Esophagus muscularis mucosa (tissue), 4 donors: ENCODE measurements around the gene S100A14. TPM values are rescaled to one million over a fixed set of nuclear protein-coding genes. Genes with fewer than 3 reads are reported as not detected.

Experiments
- DNase-seq: peaks from one replicate; pipeline ENCODE4 v3.0.0-alpha.2; 2017; ENCODE audit errors: extremely low spot score
- H3K27ac ChIP-seq, 4 donors: fragments of 200-600 bp; sonication (generic); replicated peaks in 1 of 4; 1 replicate in 3 of 4; 2 replicates in 1 of 4; pipeline ENCODE4 v1.5.1; 2016 to 2019; ENCODE audit warnings: mild to moderate bottlenecking in 1 of 4
- H3K27me3 ChIP-seq, 4 donors: fragments of 200-600 bp; sonication (generic); one replicate each; pipeline versions ENCODE4 v1.5.1 to v1.6.0; 2016 to 2019
- H3K36me3 ChIP-seq, 4 donors: fragments of 200-600 bp; sonication (generic); one replicate each; pipeline ENCODE4 v1.5.1; 2016 to 2019
- H3K4me1 ChIP-seq, 4 donors: fragments of 200-600 bp; sonication (generic); one replicate each; pipeline ENCODE4 v1.5.1; 2016 to 2019
- H3K4me3 ChIP-seq, 4 donors: fragments of 200-600 bp; sonication (generic); 1 replicate in 2 of 4; 2 replicates in 2 of 4; pipeline ENCODE4 v1.5.1; 2016 to 2019; ENCODE audit warnings: mild to moderate bottlenecking in 4 of 4, moderate library complexity in 1 of 4
- H3K9me3 ChIP-seq, 4 donors: fragments of 200-600 bp; sonication (generic); 1 replicate in 3 of 4; 2 replicates in 1 of 4; pipeline ENCODE4 v1.5.1; 2016 to 2019
- EP300 ChIP-seq: sonication (generic); formaldehyde crosslinking; IDR thresholded peaks from one replicate; pipeline ENCODE4 v1.6.1; 2017; ENCODE audit warnings: antibody characterized with exemption
- POLR2A ChIP-seq: fragments of 450-650 bp; IDR thresholded peaks from one replicate; pipeline ENCODE4 v1.6.1; 2017; ENCODE audit warnings: antibody characterized with exemption, moderate library complexity, mild to moderate bottlenecking, low read depth
- POLR2AphosphoS5 ChIP-seq, 2 donors: sonication (generic); formaldehyde crosslinking; IDR thresholded peaks; one replicate each; pipeline ENCODE4 v1.6.1; 2017; ENCODE audit warnings: antibody characterized with exemption in 2 of 2
- WGBS: methylation state at CpG from one replicate; pipeline ENCODE4 v1.1.5; 2018; 5-methylcytosine and 5-hydroxymethylcytosine counted together
- intact Hi-C: fragments of 100-400 bp; cut with DNase I; formaldehyde crosslinking; loops from one replicate; pipeline ENCODE4 v1.15.1; 2023
- total RNA-seq, 4 donors: library from RNA; depleted of rRNA; stranded (reverse); fragments of >200 nt; gene quantifications; one replicate each; pipeline versions ENCODE4 v1.1.0 to v1.2.1, GENCODE V29; 2016
- TF ChIP-seq, protein P1 (sequence below), 3 experiments: fragments of 200-600 bp in 2 of 3; fragments of 450-650 bp in 1 of 3; sonication (generic) in 2 of 3; IDR thresholded peaks; one replicate each; pipeline ENCODE4 v1.5.1; 2017 to 2019; ENCODE audit warnings: antibody characterized with exemption in 3 of 3, mild to moderate bottlenecking in 2 of 3, moderate library complexity in 1 of 3

S100A14 gene
- total RNA-seq, 4 donors from 2014 or later: 1.0 TPM; not detected in 3

DNA sequence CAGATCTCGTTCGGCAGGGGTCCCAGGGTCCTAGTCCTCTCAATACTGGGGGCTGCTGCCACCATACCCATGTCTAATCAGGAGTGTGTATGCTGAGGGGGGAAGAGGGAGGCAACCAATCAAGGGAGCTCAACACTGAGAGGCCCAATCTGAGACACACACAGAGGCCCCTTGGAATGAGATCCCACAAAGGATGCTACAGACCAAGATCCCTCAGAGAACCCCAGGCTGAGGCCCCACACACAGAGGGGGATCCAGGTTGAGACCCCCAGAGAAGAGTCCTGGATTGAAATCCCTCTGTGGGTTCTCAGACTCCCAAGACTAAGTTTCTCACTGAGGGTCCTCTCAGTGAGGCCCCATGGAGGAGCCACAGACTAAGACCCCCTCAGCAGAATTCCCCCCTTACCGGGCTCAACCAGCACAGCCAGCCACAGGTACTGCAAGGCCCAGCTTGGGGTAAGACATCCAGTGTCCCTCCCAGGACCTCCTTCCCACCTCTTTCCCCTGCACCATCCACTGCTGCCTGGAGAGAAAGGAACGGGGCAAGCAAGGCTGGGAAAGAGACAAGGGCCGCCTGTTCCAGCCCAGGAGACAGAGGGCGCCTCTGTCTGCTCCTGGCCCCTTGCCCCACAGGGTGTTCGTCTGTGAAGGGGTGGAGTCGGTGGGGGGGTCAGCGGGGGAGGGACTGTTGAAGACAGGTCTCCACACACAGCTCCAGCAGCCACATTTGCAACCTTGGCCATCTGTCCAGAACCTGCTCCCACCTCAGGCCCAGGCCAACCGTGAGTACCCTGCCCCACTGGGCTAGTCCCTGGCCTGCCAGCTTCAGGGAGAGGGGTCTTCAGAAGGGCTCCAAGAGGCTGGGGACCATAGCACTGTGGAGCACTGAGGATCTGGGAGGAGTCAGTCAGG, 11.8 kb upstream of the S100A14 start, which contains the start of gene S100A1:
TSS of gene S100A1 (plus strand) at position 720 of the 912 bp plus-strand sequence. CDS start 2,088 bp downstream, outside the sequence.
- intact Hi-C loops: no loop called here
- peaks cover 0 to 23% (median 8%) of the 10 kb centered on the region in 4 donors for H3K36me3 ChIP-seq
- H3K4me1 ChIP-seq: peaks cover 52 to 69% (median 64%) of the 10 kb centered on the region in 4 donors

GRCh38 chr1:153626904-153627714, 11.0 kb upstream of the S100A14 start, which contains the start of gene S100A13:
TSS of gene S100A13 (minus strand) at chr1:153627505. CDS start at chr1:153626472, 1,033 bp downstream.
- Histone ChIP-seq H3K27me3 (no peaks in the 10 kb centered on the region), H3K4me1 (peaks cover 52 to 65% (median 58%) of the 10 kb centered on the region in 4 donors), H3K27ac (peak within 1 kb of the TSS; percentile 83 to 91 (median 88)), H3K9me3 (no peaks in the 10 kb centered on the region), H3K36me3 (peaks cover 0 to 29% (median 12%) of the 10 kb centered on the region in 4 donors), H3K4me3 (peak within 1 kb of the TSS; percentile 57 to 65 (median 62))
- intact Hi-C loops: no loop called here
- TF ChIP-seq EP300 (no peak), POLR2A (no peak), POLR2AphosphoS5 (IDR thresholded peaks at IDR 0.05) (peak; percentile 42 to 82)
- TF ChIP-seq, protein P1, sequence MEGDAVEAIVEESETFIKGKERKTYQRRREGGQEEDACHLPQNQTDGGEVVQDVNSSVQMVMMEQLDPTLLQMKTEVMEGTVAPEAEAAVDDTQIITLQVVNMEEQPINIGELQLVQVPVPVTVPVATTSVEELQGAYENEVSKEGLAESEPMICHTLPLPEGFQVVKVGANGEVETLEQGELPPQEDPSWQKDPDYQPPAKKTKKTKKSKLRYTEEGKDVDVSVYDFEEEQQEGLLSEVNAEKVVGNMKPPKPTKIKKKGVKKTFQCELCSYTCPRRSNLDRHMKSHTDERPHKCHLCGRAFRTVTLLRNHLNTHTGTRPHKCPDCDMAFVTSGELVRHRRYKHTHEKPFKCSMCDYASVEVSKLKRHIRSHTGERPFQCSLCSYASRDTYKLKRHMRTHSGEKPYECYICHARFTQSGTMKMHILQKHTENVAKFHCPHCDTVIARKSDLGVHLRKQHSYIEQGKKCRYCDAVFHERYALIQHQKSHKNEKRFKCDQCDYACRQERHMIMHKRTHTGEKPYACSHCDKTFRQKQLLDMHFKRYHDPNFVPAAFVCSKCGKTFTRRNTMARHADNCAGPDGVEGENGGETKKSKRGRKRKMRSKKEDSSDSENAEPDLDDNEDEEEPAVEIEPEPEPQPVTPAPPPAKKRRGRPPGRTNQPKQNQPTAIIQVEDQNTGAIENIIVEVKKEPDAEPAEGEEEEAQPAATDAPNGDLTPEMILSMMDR (IDR thresholded peaks at IDR 0.05): peak; percentile 33 to 57 (median 55)
- WGBS: 23% methylated on average over 21 of the region's 28 CpGs
- peak; percentile 95 for DNase-seq

More for the DNA sequence above, 11.8 kb upstream of the S100A14 start, which contains the start of gene S100A1:
- TF ChIP-seq POLR2A: no peak
- TF ChIP-seq, protein P1 (IDR thresholded peaks at IDR 0.05): no peak
- TF ChIP-seq EP300: no peak
- WGBS: 76% methylated on average over 6 of the region's 10 CpGs
- peak within 1 kb of the TSS; percentile 57 to 65 (median 62) for H3K4me3 ChIP-seq
- no peaks in the 10 kb centered on the region for H3K9me3 ChIP-seq
- no peaks in the 10 kb centered on the region for H3K27me3 ChIP-seq
- DNase-seq: no peak
- H3K27ac ChIP-seq: peak within 1 kb of the TSS; percentile 83 to 91 (median 88)

DNA sequence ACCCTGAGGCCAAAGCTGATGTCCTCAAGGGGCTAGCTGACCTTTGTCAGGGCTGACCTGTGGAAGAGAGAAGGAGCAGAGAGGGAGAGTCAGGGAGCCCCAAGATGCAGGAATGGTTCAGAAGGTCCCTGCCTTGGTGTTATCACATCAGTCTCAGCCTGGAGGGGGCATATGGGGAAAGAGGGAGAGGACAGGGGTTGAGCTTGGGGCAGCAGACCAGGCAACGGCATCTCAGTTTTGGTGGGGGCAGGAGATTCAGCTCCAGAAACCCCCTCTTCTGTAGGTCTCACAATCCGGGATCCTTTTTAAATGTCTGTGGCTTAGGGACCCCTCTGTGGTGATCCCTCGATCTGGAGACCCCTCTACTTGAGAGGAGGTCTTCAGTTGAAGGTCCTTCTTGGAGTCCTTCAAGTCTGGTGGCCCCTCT, 10.4 kb upstream of the S100A14 start:
- Histone ChIP-seq H3K27ac (peak overlapping the region; percentile 83 to 91 (median 88)), H3K9me3 (no peaks in the 10 kb centered on the region), H3K36me3 (peaks cover 0 to 36% (median 12%) of the 10 kb centered on the region in 4 donors), H3K4me1 (peaks cover 51 to 65% (median 55%) of the 10 kb centered on the region in 4 donors), H3K27me3 (no peaks in the 10 kb centered on the region), H3K4me3 (peak overlapping the region; percentile 57 to 65 (median 62))
- 61% methylated on average over 3 of the region's 3 CpGs for WGBS
- DNase-seq: no peak
- intact Hi-C loops: no loop called here
- no peak for TF ChIP-seq EP300
- TF ChIP-seq, protein P1 (IDR thresholded peaks at IDR 0.05): no peak
- TF ChIP-seq POLR2AphosphoS5 (IDR thresholded peaks at IDR 0.05): no peak
- TF ChIP-seq POLR2A: no peak

DNA sequence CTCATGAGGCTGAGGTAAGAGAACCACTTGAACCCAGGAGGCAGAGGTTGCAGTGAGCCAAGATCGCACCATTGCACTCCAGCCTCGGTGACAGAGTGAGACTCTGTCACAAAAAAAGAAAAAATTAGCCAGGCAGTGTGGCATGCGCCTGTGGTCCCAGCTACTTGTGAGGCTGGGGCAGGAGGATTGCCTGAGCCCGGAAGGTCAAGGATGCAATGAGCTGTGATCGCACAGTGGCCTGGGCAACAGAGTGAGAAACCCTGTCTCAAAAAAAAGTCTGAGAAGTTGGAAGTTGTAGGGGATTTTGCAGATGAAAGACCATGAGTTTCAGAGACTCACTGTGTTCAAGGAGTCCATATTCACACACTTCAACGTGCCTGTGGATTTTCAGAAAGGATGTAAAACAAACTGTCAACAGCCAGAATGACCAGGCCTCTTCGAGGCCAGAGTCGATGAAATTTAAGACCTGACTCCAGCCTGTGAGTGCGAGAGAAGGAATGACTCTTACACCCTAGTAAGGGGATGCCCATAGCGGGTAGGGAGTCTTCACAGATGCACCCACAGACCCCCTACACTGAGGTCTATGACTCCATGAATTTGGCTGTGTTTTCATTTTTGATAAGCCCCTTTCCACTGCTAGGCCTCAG, 9.0 kb upstream of the S100A14 start:
- Histone ChIP-seq H3K27me3 (no peaks in the 10 kb centered on the region), H3K4me1 (peaks cover 40 to 60% (median 55%) of the 10 kb centered on the region in 4 donors), H3K27ac (peak overlapping the region in 3 of 4 donors; percentile 1 to 90 (median 83)), H3K9me3 (no peaks in the 10 kb centered on the region), H3K36me3 (peaks cover 0 to 42% (median 13%) of the 10 kb centered on the region in 4 donors), H3K4me3 (peak overlapping the region in 1 of 4 donors; percentile 65)
- DNase-seq: no peak
- WGBS: 71% methylated on average over 10 of the region's 10 CpGs
- intact Hi-C loops: no loop called here
- TF ChIP-seq EP300: no peak
- no peak for TF ChIP-seq POLR2A
- TF ChIP-seq POLR2AphosphoS5 (IDR thresholded peaks at IDR 0.05): no peak
- TF ChIP-seq, protein P1 (IDR thresholded peaks at IDR 0.05): no peak
